Gastroesophageal sphincter (tissue), 4 donors: ENCODE measurements around the gene PDLIM5. TPM values are rescaled to one million over a fixed set of nuclear protein-coding genes. Genes with fewer than 3 reads are reported as not detected.

ENCODE experiments used
- ATAC-seq: fragments of 150-250 bp; one replicate; pipeline ENCODE4 v1.9.1; 2016; ENCODE audit warnings: mild to moderate bottlenecking, moderate library complexity
- H3K27ac ChIP-seq, 4 donors: fragments of 200-600 bp; sonication (generic) in 3 of 4; 1 replicate in 3 of 4; 2 replicates in 1 of 4; pipeline ENCODE4 v1.5.1; 2016 to 2019
- H3K27me3 ChIP-seq: fragments of 200-600 bp; sonication (generic); one replicate; pipeline ENCODE4 v1.5.1; 2019
- H3K36me3 ChIP-seq, 2 donors: fragments of 200-600 bp; sonication (generic); one replicate each; pipeline ENCODE4 v1.5.1; 2019; ENCODE audit warnings: control low read depth in 1 of 2
- H3K4me1 ChIP-seq, 3 donors: fragments of 200-600 bp; sonication (generic); 1 replicate in 2 of 3; 2 replicates in 1 of 3; pipeline ENCODE4 v1.5.1; 2016 to 2019; ENCODE audit warnings: control low read depth in 2 of 3
- H3K4me3 ChIP-seq, 2 donors: fragments of 200-600 bp; sonication (generic); one replicate each; pipeline ENCODE4 v1.5.1; 2019; ENCODE audit warnings: mild to moderate bottlenecking in 1 of 2, moderate library complexity in 1 of 2
- H3K9me3 ChIP-seq, 3 donors: fragments of 200-600 bp; sonication (generic); one replicate each; pipeline ENCODE4 v1.5.1; 2017 to 2019; ENCODE audit warnings: control low read depth in 2 of 3
- CTCF ChIP-seq, 4 experiments: fragments of 200-600 bp in 2 of 4; fragments of 450-650 bp in 2 of 4; sonication (generic) in 1 of 4; IDR thresholded peaks; one replicate each; pipeline ENCODE4 v1.5.1; 2017 to 2019; ENCODE audit warnings: antibody characterized with exemption in 4 of 4, mild to moderate bottlenecking in 2 of 4, moderate library complexity in 2 of 4
- EP300 ChIP-seq: sonication (generic); formaldehyde crosslinking; IDR thresholded peaks from one replicate; pipeline ENCODE4 v1.6.1; 2017; ENCODE audit warnings: antibody characterized with exemption, mild to moderate bottlenecking
- POLR2A ChIP-seq, 2 donors: fragments of 450-650 bp; IDR thresholded peaks; one replicate each; pipeline ENCODE4 v1.6.1; 2017; ENCODE audit warnings: antibody characterized with exemption in 2 of 2, mild to moderate bottlenecking in 2 of 2, moderate library complexity in 1 of 2
- POLR2AphosphoS5 ChIP-seq: sonication (generic); formaldehyde crosslinking; IDR thresholded peaks from one replicate; pipeline ENCODE4 v1.6.1; 2017; ENCODE audit warnings: antibody characterized with exemption
- WGBS, 2 donors: methylation state at CpG; one replicate each; pipeline ENCODE4 v1.1.5; 2018; ENCODE audit warnings: low coverage in 1 of 2; 5-methylcytosine and 5-hydroxymethylcytosine counted together
- total RNA-seq, 4 donors: library from RNA; depleted of rRNA; stranded (reverse); fragments of >200 nt; gene quantifications; one replicate each; pipeline ENCODE4 v1.1.0, GENCODE V29; 2016

The PDLIM5 gene
- total RNA-seq, 4 donors from 2014 or later, result 100 to 223 (median 175) TPM

- Histone ChIP-seq H3K4me3 (no peak overlapping the region), H3K36me3 (peaks cover 0 to 11% of the 10 kb centered on the region in 2 donors), H3K4me1 (peaks cover 15 to 99% (median 34%) of the 10 kb centered on the region in 3 donors), H3K27ac (peak overlapping the region; percentile 58 to 98 (median 70)), H3K9me3 (no peaks in the 10 kb centered on the region), H3K27me3 (no peaks in the 10 kb centered on the region)
- WGBS, 2 donors, result 37 to 55% methylated on average over 3 of the region's 3 CpGs
- TF ChIP-seq POLR2A (IDR thresholded peaks at IDR 0.05) (no peak), CTCF (IDR thresholded peaks at IDR 0.05) (no peak), EP300 (no peak), POLR2AphosphoS5 (no peak)
- no peak for ATAC-seq
These were observed 6.9 kb downstream of the PDLIM5 start for GRCh38 chr4:94458682-94459081.

- ATAC-seq, result no peak
- 72 to 85% methylated on average over 4 of the region's 4 CpGs for WGBS, 2 donors
- Histone ChIP-seq H3K36me3 (peaks cover 0 to 11% of the 10 kb centered on the region in 2 donors), H3K4me3 (no peak overlapping the region), H3K27me3 (no peaks in the 10 kb centered on the region), H3K27ac (peak overlapping the region in 3 of 4 donors; percentile 32 to 98 (median 58)), H3K4me1 (peaks cover 16 to 99% (median 38%) of the 10 kb centered on the region in 3 donors), H3K9me3 (no peaks in the 10 kb centered on the region)
- TF ChIP-seq EP300, result no peak
- TF ChIP-seq POLR2AphosphoS5, result no peak
- no peak for TF ChIP-seq POLR2A (IDR thresholded peaks at IDR 0.05)
These were observed 7.9 kb downstream of the PDLIM5 start for GRCh38 chr4:94459462-94460161.

GRCh38 chr4:94461506-94461905 is 9.8 kb downstream of the PDLIM5 start:
- Histone ChIP-seq H3K4me3 (no peak overlapping the region), H3K27me3 (no peaks in the 10 kb centered on the region), H3K9me3 (no peaks in the 10 kb centered on the region), H3K27ac (no peak overlapping the region), H3K36me3 (peaks cover 0 to 4% of the 10 kb centered on the region in 2 donors), H3K4me1 (peaks cover 13 to 99% (median 38%) of the 10 kb centered on the region in 3 donors)
- TF ChIP-seq POLR2AphosphoS5 (no peak), POLR2A (IDR thresholded peaks at IDR 0.05) (no peak), EP300 (no peak), CTCF (IDR thresholded peaks at IDR 0.05) (no peak)
- WGBS, 2 donors, result 94 to 100% methylated on average over 2 of the region's 2 CpGs
- no peak for ATAC-seq

- H3K4me1 ChIP-seq, result peaks cover 11 to 99% (median 31%) of the 10 kb centered on the region in 3 donors
- no peaks in the 10 kb centered on the region for H3K27me3 ChIP-seq
- H3K36me3 ChIP-seq, result no peaks in the 10 kb centered on the region
- H3K9me3 ChIP-seq, result no peaks in the 10 kb centered on the region
- no peak overlapping the region for H3K27ac ChIP-seq
- no peak overlapping the region for H3K4me3 ChIP-seq
- TF ChIP-seq POLR2A (IDR thresholded peaks at IDR 0.05) (no peak), EP300 (no peak), CTCF (IDR thresholded peaks at IDR 0.05) (no peak), POLR2AphosphoS5 (no peak)
- 89 to 100% methylated on average over 1 of the region's 1 CpG for WGBS, 2 donors
- ATAC-seq, result no peak
These were observed 10.8 kb downstream of the PDLIM5 start for GRCh38 chr4:94462572-94462971.

GRCh38 chr4:94463771-94464170 is 12.0 kb downstream of the PDLIM5 start:
- Histone ChIP-seq H3K27ac (peak overlapping the region in 1 of 4 donors; percentile 36), H3K9me3 (no peaks in the 10 kb centered on the region), H3K4me1 (peaks cover 6 to 99% (median 25%) of the 10 kb centered on the region in 3 donors), H3K36me3 (no peaks in the 10 kb centered on the region), H3K27me3 (no peaks in the 10 kb centered on the region), H3K4me3 (no peak overlapping the region)
- 89 to 100% methylated on average over 1 of the region's 1 CpG for WGBS, 2 donors
- ATAC-seq, result no peak
- TF ChIP-seq POLR2AphosphoS5 (no peak), CTCF (IDR thresholded peaks at IDR 0.05) (no peak), EP300 (no peak), POLR2A (IDR thresholded peaks at IDR 0.05) (no peak)
